GM18951 (cell line): ENCODE results near the gene RNF103.

ENCODE experiments used
- POLR2A ChIP-seq: IDR thresholded peaks from 4 replicates; pipeline ENCODE4 v1.6.1; 2011; ENCODE audit warnings: mild to moderate bottlenecking; ENCODE audit not compliant: insufficient read length, insufficient read depth; ENCODE audit errors: extremely low read depth
- in situ Hi-C: fragments of 300-500 bp; cut with MboI; formaldehyde crosslinking; loops from one replicate; pipeline ENCODE4 v1.12.0; 2022; ENCODE audit warnings: low sequenced_read_pairs, mixed read lengths, inconsistent platforms; ENCODE audit not compliant: unreplicated experiment

The RNF103 gene

GRCh38 chr2:86566821-86567190, 56.9 kb downstream of the RNF103 start:
- no peak for TF ChIP-seq POLR2A
- in situ Hi-C loops = no loop called here

DNA sequence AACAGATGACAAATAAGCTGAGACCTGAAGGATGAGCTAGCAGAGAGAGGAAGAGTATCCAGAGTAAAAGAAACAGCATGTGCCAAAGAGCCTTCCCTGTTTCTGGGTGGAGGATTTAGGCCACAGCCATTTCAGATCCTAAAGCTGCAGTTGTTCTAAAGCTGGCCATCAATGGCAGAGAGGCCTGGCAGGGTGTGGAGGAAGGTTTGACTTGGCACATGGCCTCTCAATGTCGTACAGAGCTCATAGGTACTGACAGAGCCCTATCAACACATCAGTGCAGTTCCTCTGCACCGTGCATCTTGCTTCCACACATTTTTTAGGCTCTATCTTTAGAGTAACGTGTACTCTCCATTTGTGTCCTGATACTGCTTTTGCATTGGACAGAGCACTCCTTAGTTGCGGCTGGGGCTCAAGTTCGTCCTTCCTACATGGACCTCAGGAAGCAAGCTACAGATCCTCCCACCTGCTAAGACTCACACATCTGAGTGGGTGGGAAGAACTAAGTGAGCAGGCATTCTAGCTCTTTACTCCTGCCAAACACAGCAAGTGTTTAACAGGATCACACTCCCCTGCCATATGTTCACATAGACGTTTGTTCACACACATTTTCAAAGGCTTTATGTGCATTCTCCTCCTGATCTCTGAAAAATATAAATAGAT, 57.4 kb downstream of the RNF103 start:
- in situ Hi-C loops = no loop called here
- no peak for TF ChIP-seq POLR2A

- TF ChIP-seq POLR2A = no peak
- in situ Hi-C loops = no loop called here
Observed at GRCh38 chr2:86563650-86564061, 60.0 kb downstream of the RNF103 start.

DNA sequence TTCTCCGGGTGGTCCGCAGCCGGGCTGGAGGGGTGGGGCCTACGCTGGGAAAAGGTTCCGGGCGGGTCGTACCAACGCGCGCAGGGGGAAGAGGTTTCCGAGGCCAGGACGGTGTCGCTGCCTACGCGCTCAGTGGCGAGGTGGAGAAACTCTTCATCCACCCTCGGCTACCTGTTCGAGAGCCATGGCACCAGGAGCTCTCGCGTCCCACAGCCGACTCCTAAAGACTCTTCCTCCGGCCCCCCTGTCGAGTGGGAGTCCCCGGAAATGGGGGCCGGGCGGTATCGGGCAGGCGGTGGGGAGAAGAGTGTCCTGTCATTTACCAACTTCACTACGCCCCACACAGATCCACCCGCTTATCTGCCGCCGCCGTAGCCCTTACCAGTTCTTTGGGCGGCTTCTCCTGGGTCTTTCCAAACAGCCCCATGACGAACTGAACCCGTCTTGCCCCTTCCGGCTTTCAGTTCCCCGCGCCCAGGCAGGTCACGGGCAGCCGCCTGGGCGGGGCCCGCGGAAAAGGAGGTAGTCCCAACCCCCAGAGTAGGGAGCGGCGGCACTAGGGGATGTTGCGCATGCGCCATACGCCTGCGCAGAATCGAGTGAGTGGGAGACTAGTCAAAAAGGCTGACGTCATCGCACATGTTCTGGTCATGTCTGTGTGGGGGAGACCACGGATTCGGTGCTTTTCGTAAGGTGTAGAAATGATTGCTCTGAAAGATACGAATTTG, 60.6 kb downstream of the RNF103 start, which contains the start of gene CHMP3:
TSS of gene CHMP3 (minus strand) at position 522 of the 728 bp plus-strand sequence. CDS start at position 427, 95 bp downstream.
- in situ Hi-C loops = no loop called here
- peak; percentile 82 for TF ChIP-seq POLR2A

DNA sequence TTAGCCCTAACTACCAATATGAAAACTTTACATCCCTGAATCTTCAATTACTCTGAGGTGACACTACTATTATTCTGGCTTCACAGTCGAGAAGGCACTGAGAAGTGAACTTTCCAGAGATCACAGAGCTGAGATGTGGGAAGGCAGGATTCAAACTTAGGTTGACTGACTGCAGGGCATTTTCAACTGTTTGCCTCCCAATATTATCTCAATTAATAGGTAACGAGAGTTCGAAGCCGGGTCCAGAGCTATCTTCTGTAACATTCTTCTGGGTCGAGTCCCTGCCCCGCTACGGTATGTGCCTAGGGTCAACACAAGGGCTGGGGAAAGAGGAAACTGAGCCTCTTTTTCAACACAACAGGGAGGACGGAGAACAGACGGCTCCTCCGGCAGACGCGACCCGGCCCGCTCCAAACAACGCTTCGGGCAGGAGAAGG, 61.2 kb downstream of the RNF103 start:
- TF ChIP-seq POLR2A = peak; percentile 67
- in situ Hi-C loops = no loop called here

GRCh38 chr2:86557836-86558235, 65.8 kb downstream of the RNF103 start:
- in situ Hi-C loops = no loop called here
- TF ChIP-seq POLR2A = no peak

DNA sequence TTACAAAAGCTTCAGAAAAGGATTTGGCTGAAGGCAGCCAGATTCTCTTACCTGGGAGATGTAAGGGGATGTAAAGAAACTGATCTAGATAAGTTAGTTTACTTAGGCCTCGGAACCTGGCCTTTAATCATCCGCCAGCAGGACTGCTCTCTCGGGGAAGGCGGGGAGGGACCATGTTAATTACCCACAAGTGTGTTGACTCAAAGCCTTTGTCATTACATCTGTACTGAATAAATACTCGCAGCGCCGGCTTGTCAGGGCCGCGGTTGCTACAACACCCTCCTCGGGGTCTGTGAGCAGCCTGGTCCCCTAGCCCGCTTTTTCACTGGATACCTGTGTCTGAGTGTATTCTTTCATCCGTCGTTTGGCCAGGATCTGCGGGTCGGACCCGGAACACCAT, 67.2 kb downstream of the RNF103 start:
- in situ Hi-C loops = no loop called here
- TF ChIP-seq POLR2A = no peak
